GM12873 (cell line): ENCODE results near the gene SHANK2.

Experiments
- CTCF ChIP-seq: IDR thresholded peaks from 2 replicates; pipeline ENCODE4 v1.5.1; 2012; ENCODE audit warnings: low read depth, mild to moderate bottlenecking, moderate library complexity, low read length, control low read depth; ENCODE audit not compliant: insufficient read depth; ENCODE audit errors: missing control alignments

The SHANK2 gene

GRCh38 chr11:71240865-71241691 lies 11.3 kb downstream of the SHANK2 start:
- TF ChIP-seq CTCF = no peak

- TF ChIP-seq CTCF = no peak
Measured at GRCh38 chr11:71240061-71240690, 12.2 kb downstream of the SHANK2 start.

- no peak for TF ChIP-seq CTCF
Measured at GRCh38 chr11:71239581-71239980, 12.8 kb downstream of the SHANK2 start.

- TF ChIP-seq CTCF = no peak
Measured at GRCh38 chr11:71238941-71239340, 13.4 kb downstream of the SHANK2 start.

GRCh38 chr11:71238285-71238875 lies 14.0 kb downstream of the SHANK2 start:
- TF ChIP-seq CTCF = no peak

- TF ChIP-seq CTCF = no peak
Measured at GRCh38 chr11:71237853-71238252, 14.5 kb downstream of the SHANK2 start.

GRCh38 chr11:71236836-71237475 lies 15.4 kb downstream of the SHANK2 start:
- TF ChIP-seq CTCF = no peak
